Stomach (tissue), 9 donors: ENCODE results near the gene RPIA. TPM values are rescaled to one million over a fixed set of nuclear protein-coding genes. Genes with fewer than 3 reads are reported as not detected.
A peak's percentile ranks its signal among the peaks of the same experiment; 100 is the strongest.

Source experiments
- DNase-seq, 2 donors: peaks; one replicate each; pipeline versions ENCODE4 v3.0.0 to v3.0.0-alpha.2; 2013 to 2019
- H3K27ac ChIP-seq, 5 donors: fragments of 200-600 bp in 4 of 5; sonication (generic) in 4 of 5; one replicate each; pipeline ENCODE4 v1.5.1; 2013 to 2019; ENCODE audit warnings: mild to moderate bottlenecking in 1 of 5, moderate library complexity in 1 of 5
- H3K27me3 ChIP-seq, 3 donors: fragments of 200-600 bp; sonication (generic); one replicate each; pipeline ENCODE4 v1.5.1; 2017 to 2019; ENCODE audit warnings: mixed run types in 1 of 3
- H3K36me3 ChIP-seq, 4 donors: fragments of 200-600 bp; sonication (generic); 1 replicate in 3 of 4; 2 replicates in 1 of 4; pipeline ENCODE4 v1.5.1; 2016 to 2019
- H3K4me1 ChIP-seq, 4 donors: fragments of 200-600 bp; sonication (generic); one replicate each; pipeline ENCODE4 v1.5.1; 2016 to 2019
- H3K4me3 ChIP-seq, 4 donors: fragments of 200-600 bp; sonication (generic) in 3 of 4; one replicate each; pipeline ENCODE4 v1.5.1; 2016 to 2019; ENCODE audit warnings: mild to moderate bottlenecking in 1 of 4
- H3K9me3 ChIP-seq, 4 donors: fragments of 200-600 bp; sonication (generic); one replicate each; pipeline ENCODE4 v1.5.1; 2016 to 2019
- EP300 ChIP-seq: sonication (generic); formaldehyde crosslinking; IDR thresholded peaks from one replicate; pipeline ENCODE4 v1.6.1; 2017; ENCODE audit warnings: antibody characterized with exemption
- POLR2A ChIP-seq, 4 donors: fragments of 450-650 bp; IDR thresholded peaks; one replicate each; pipeline ENCODE4 v1.6.1; 2016; ENCODE audit warnings: antibody characterized with exemption in 4 of 4, control low read depth in 2 of 4, mild to moderate bottlenecking in 1 of 4, moderate library complexity in 1 of 4
- POLR2AphosphoS5 ChIP-seq, 3 donors: sonication (generic); formaldehyde crosslinking; IDR thresholded peaks; one replicate each; pipeline ENCODE4 v1.6.1; 2016; ENCODE audit warnings: antibody characterized with exemption in 3 of 3
- WGBS, 5 donors: extraction: QIAGEN DNeasy Blood & Tissue Kit in 3 of 5; methylation state at CpG; one replicate each; pipeline versions ENCODE4 v1.1.5 to v1.1.7; 2013 to 2018; 5-methylcytosine and 5-hydroxymethylcytosine counted together
- intact Hi-C: fragments of 100-400 bp; cut with DNase I; formaldehyde crosslinking; loops from one replicate; pipeline ENCODE4 v1.15.1; 2023; ENCODE audit warnings: low total_unique reads
- polyA plus RNA-seq, 3 donors: library from polyadenylated mRNA; stranded (reverse); fragments of 200-250 nt; gene quantifications; one replicate each; pipeline ENCODE4 v1.2.3, GENCODE V29; 2013
- total RNA-seq, 5 donors: library from RNA; depleted of rRNA; stranded (reverse); fragments of >200 nt; gene quantifications; one replicate each; pipeline versions ENCODE4 v1.1.0 to v1.2.3, GENCODE V29; 2014 to 2016
- TF ChIP-seq, protein P1 (sequence below), 7 experiments: fragments of 450-650 bp in 4 of 7; fragments of 200-600 bp in 3 of 7; sonication (generic) in 3 of 7; IDR thresholded peaks; one replicate each; pipeline ENCODE4 v1.5.1; 2016 to 2019; ENCODE audit warnings: antibody characterized with exemption in 7 of 7, control low read depth in 2 of 7, mild to moderate bottlenecking in 1 of 7
- donor health status: healthy with polysubstance abuse.
- donor health status: Bipolar disorder and iron deficiency.
- donor health status: healthy.

Gene RPIA
- total and polyA plus RNA-seq, 8 donors, result 1.2 to 68.3 (median 15.8) TPM

DNA sequence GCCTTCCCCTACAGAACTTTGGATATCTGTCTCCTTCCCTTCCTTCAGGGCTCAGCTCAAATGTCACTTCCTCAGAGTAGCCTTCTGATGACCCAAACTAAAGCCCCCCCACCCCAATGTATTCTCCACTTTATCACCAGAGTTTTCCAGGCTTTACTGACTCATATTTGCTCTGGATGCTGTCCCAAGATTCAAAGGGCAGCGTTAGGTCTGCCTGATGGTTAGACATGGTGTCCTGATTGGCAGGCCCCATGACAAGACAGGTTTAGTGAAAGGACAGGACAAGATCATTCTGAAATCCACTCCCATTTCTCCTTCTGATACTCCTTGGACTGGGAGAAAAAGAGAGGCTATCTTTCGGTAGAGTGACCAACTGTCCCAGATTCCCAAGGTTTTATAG is 22.6 kb upstream of the RPIA start:
- H3K9me3 ChIP-seq, result no peaks in the 10 kb centered on the region
- TF ChIP-seq EP300 (no peak), POLR2A (IDR thresholded peaks at IDR 0.05) (no peak), POLR2AphosphoS5 (IDR thresholded peaks at IDR 0.05) (no peak)
- TF ChIP-seq, protein P1, sequence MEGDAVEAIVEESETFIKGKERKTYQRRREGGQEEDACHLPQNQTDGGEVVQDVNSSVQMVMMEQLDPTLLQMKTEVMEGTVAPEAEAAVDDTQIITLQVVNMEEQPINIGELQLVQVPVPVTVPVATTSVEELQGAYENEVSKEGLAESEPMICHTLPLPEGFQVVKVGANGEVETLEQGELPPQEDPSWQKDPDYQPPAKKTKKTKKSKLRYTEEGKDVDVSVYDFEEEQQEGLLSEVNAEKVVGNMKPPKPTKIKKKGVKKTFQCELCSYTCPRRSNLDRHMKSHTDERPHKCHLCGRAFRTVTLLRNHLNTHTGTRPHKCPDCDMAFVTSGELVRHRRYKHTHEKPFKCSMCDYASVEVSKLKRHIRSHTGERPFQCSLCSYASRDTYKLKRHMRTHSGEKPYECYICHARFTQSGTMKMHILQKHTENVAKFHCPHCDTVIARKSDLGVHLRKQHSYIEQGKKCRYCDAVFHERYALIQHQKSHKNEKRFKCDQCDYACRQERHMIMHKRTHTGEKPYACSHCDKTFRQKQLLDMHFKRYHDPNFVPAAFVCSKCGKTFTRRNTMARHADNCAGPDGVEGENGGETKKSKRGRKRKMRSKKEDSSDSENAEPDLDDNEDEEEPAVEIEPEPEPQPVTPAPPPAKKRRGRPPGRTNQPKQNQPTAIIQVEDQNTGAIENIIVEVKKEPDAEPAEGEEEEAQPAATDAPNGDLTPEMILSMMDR (IDR thresholded peaks at IDR 0.05), result no peak
- no peaks in the 10 kb centered on the region for H3K36me3 ChIP-seq
- intact Hi-C loops, result loop anchor here (5.0 kb wide), 1 partner anchor 77 kb away; no protein-coding TSS in a partner anchor
- WGBS, 5 donors, result 65 to 92% (median 82%) methylated on average over 2 of the region's 2 CpGs
- DNase-seq, result no peak
- H3K27ac ChIP-seq, result no peak overlapping the region
- peaks cover 0 to 5% (median 5%) of the 10 kb centered on the region in 4 donors for H3K4me1 ChIP-seq
- no peak overlapping the region for H3K4me3 ChIP-seq
- no peaks in the 10 kb centered on the region for H3K27me3 ChIP-seq

DNA sequence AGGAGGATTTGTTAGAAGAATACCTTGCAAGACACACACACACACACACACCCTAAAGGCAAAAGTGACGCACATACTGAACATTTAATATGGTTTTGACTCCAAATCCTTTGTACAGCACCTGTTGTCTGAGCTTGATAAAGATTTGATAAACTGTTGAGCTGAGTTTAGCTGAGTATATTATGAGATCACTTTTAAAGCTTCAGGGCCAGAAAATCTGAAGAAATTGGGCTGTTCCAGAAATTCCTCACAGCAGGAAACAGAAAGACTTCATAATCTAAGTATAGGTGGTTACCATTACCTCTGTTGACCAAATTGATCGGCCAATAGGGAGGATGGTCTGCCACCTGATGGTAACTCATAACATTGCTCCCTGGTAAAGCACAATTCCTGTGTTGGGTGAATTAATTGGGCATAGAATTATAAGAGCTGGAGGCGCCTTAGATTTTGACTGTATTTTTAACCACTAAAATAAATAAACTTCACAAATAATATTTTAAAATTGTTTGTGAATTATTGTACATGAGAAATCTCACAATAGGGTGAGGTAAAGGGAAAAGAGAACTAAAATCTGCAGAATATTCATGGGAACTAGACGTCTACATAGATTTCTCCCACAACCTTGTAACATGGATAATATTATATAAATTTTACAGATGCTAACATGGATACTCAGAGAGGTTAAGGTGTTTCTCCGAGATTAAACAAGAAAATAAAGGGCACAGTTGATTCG is 21.8 kb upstream of the RPIA start:
- no peaks in the 10 kb centered on the region for H3K9me3 ChIP-seq
- no peak overlapping the region for H3K27ac ChIP-seq
- peak; percentile 33 to 75 for DNase-seq
- WGBS, 5 donors, result 57 to 64% (median 61%) methylated on average over 6 of the region's 6 CpGs
- H3K36me3 ChIP-seq, result no peaks in the 10 kb centered on the region
- no peaks in the 10 kb centered on the region for H3K27me3 ChIP-seq
- H3K4me3 ChIP-seq, result no peak overlapping the region
- intact Hi-C loops, result loop anchor here (5.0 kb wide), 1 partner anchor 77 kb away; no protein-coding TSS in a partner anchor
- TF ChIP-seq, protein P1 (IDR thresholded peaks at IDR 0.05), result peak in 5 of 7 experiments; percentile 44 to 71 (median 56)
- TF ChIP-seq POLR2AphosphoS5 (IDR thresholded peaks at IDR 0.05) (peak in 1 of 3 donors; percentile 59), EP300 (no peak)
- H3K4me1 ChIP-seq, result peaks cover 0 to 5% (median 5%) of the 10 kb centered on the region in 4 donors

DNA sequence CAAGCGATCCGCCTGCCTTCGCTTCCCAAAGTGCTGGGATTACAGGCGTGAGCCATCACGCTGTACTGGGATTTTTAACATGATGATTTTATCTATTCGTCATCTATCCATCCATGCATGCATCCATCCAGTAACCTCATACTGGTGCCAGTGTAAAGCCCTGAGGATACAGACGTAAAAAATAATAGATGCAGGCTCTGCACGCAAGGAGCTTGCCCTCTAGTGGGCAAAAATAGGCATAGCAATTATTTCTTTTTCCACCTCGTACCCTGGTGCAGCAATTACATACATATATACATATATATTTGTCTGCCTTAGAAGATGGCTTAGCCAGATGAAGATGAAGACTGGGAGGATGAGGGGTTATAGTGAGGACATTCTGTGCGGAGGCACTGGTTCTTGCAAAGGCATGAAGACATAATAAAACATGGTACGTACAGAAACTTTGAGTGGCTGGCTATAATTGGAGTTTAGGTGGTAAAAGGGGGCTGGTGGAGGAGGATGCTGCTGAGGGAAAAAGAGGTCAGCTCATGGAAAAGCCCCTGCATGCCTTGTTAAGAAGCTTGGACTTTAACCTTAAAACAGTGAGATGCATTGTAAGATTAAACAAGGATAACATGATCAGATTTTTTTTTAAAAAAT is 19.6 kb upstream of the RPIA start:
- H3K27ac ChIP-seq, result no peak overlapping the region
- TF ChIP-seq POLR2A (IDR thresholded peaks at IDR 0.05), result no peak
- no peak for TF ChIP-seq POLR2AphosphoS5 (IDR thresholded peaks at IDR 0.05)
- no peak for TF ChIP-seq EP300
- TF ChIP-seq, protein P1 (IDR thresholded peaks at IDR 0.05), result peak in 5 of 7 experiments; percentile 62 to 95 (median 81)
- no peaks in the 10 kb centered on the region for H3K27me3 ChIP-seq
- intact Hi-C loops, result no loop called here
- DNase-seq, result peak in 1 of 2 donors; percentile 66
- no peak overlapping the region for H3K4me3 ChIP-seq
- H3K36me3 ChIP-seq, result no peaks in the 10 kb centered on the region
- WGBS, 5 donors, result 40 to 48% (median 46%) methylated on average over 11 of the region's 11 CpGs
- no peaks in the 10 kb centered on the region for H3K9me3 ChIP-seq
- peaks cover 0 to 5% (median 2%) of the 10 kb centered on the region in 4 donors for H3K4me1 ChIP-seq

DNA sequence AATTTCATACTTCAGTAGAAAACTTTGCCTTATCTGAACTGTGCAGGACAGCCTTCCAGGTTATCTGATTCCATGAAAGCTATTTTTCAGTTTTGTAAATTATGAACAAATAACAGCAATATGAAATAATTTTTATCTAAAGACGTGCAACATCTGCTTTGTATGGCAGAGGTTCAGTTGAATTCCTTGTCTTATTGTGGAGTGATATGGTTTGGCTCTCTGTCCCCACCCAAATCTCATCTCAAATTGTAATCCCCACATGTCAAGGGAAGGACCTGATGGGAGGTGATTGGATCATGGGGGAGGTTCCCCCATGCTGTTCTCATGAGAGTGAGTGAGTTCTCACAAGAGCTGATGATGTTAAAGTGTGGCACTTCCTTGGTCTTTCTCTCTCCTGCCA is 18.1 kb upstream of the RPIA start:
- no peak overlapping the region for H3K4me3 ChIP-seq
- DNase-seq, result no peak
- no peaks in the 10 kb centered on the region for H3K27me3 ChIP-seq
- no peaks in the 10 kb centered on the region for H3K9me3 ChIP-seq
- intact Hi-C loops, result no loop called here
- H3K36me3 ChIP-seq, result no peaks in the 10 kb centered on the region
- peaks cover 0 to 5% (median 2%) of the 10 kb centered on the region in 4 donors for H3K4me1 ChIP-seq
- TF ChIP-seq, protein P1 (IDR thresholded peaks at IDR 0.05), result no peak
- TF ChIP-seq POLR2AphosphoS5 (IDR thresholded peaks at IDR 0.05) (no peak), POLR2A (IDR thresholded peaks at IDR 0.05) (no peak), EP300 (no peak)
- H3K27ac ChIP-seq, result no peak overlapping the region
- 68 to 75% (median 71%) methylated on average over 1 of the region's 1 CpG for WGBS, 5 donors
